ENCODE measurements around the gene LRRK1. TPM values are rescaled to one million over a fixed set of nuclear protein-coding genes. Genes with fewer than 3 reads are reported as not detected.

Gene LRRK1
- polyA plus RNA-seq, 1 of the 3 experiments (the other 2 are of a cell fraction) = 6.9 TPM

DNA sequence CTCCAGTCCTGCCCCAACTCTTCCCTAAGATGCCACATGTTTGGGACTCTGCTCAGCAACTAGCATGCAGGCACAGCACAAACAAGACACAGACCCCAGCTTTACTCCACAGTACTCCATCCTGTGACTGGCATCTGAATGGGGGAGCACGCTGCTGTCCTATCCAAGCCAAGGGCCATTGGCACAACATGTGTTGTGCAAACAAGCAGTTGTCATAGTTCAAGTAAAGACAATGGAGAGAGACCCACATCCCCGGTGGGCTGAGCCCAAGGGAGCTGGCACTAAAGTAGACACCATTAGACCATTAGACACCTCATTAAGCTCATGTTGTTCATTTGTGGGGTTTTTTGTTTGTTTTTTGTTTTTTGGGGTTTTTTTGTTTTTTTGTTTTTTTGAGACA, 200.0 kb downstream of the LRRK1 start:
- POLR2A ChIA-PET = no interaction called here
- Histone ChIP-seq H3K79me2 (ENCODE audit: insufficient read depth) (no peaks in the 10 kb centered on the region), H2AFZ (ENCODE audit: low read depth) (no peak overlapping the region), H3F3A (replicated peaks; ENCODE audit: insufficient read depth) (peaks cover 3% of the 10 kb centered on the region), H3K9ac (no peak overlapping the region), H3K4me1 (ENCODE audit: control insufficient read depth in 1 of 2, insufficient read depth in 2 of 2, low read depth in 1 of 2, low read length in 1 of 2) (peaks cover 0 to 29% of the 10 kb centered on the region in 2 experiments; a peak in 2 of 4 replicates), H4K20me1 (ENCODE audit: insufficient read depth) (no peaks in the 10 kb centered on the region), H3K36me3 (replicated peaks in 1 of 2; ENCODE audit: control insufficient read depth in 1 of 2, insufficient read depth in 2 of 2, low read length in 1 of 2) (no peaks in the 10 kb centered on the region), H3K4me2 (no peak overlapping the region), H3K9me2 (no peaks in the 10 kb centered on the region), H3K9me3 (no peaks in the 10 kb centered on the region), H3K4me3 (ENCODE audit: low read depth in 2 of 2, low read length in 1 of 2) (no peak overlapping the region), H3K27ac (ENCODE audit: low read depth in 2 of 2, low read length in 1 of 2) (no peak overlapping the region), H3K27me3 (ENCODE audit: insufficient read depth) (no peaks in the 10 kb centered on the region)
- no peak for DNase-seq
- 74% methylated on average over 2 of the region's 2 CpGs for WGBS (ENCODE audit: low lambda C conversion rate)
- no peak for TF ChIP-seq FOXM1 (IDR thresholded peaks at IDR 0.05; ENCODE audit: low read depth)
- no peak for TF ChIP-seq GATA2 (CRISPR knock-in tag; IDR thresholded peaks at IDR 0.05)
- TF ChIP-seq MXI1 (IDR thresholded peaks at IDR 0.05; ENCODE audit: low read depth, low read length) = no peak
- CTCF ChIA-PET = interaction anchor here (0.8 to 2.0 kb wide), 4 partner anchors 31 to 111 kb away, joined by 3 to 6 read pairs (median 4); no protein-coding TSS in a partner anchor

Other genes starting within 250 kb of the LRRK1 start
- gene ALDH1A3, start 39.5 kb upstream of the LRRK1 start, polyA plus RNA-seq (2012; rRNA removed) = 3.1 and 4.4 TPM in 2 replicates